HG03135 (cell line): ENCODE results near the gene JAM2.
"Not testable (repeated sequence)": the region's sequence is repeated elsewhere in the genome, so short reads cannot be mapped to it uniquely, and the experiment has no call there.

ENCODE experiments used
- ATAC-seq: cut with Tn5 transposase; IDR thresholded peaks from one replicate; pipeline ENCODE4 v1.9.1; 2021; ENCODE audit warnings: mild to moderate bottlenecking, moderate library complexity; ENCODE audit not compliant: unreplicated experiment

The JAM2 gene

GRCh38 chr21:25643486-25643885, 4.4 kb downstream of the JAM2 start:
- no peak for ATAC-seq

- no peak for ATAC-seq
These were observed 7.4 kb downstream of the JAM2 start for GRCh38 chr21:25646474-25646873.

GRCh38 chr21:25647647-25648046, 8.6 kb downstream of the JAM2 start:
- no peak for ATAC-seq

GRCh38 chr21:25649146-25649545, 10.1 kb downstream of the JAM2 start:
- ATAC-seq: no peak

DNA sequence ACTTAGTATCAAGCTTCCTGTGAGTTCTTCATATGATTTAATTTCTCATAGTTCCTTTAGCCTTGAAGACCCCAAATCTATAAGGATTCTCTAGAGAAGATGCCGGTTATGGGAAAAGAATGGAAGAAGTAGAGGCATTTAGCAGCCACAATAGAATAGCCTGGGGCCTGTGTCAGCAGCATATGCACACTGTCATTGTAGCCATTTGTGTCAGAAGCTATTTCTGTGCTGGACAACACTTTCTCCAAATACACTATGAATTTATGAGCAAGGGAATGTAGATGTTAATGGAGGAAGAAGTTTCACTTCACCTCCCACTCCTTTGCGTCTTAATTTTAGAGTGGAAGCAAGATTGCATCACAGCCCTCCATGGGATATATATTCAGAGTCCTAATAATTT, 17.4 kb downstream of the JAM2 start:
- ATAC-seq: no peak

DNA sequence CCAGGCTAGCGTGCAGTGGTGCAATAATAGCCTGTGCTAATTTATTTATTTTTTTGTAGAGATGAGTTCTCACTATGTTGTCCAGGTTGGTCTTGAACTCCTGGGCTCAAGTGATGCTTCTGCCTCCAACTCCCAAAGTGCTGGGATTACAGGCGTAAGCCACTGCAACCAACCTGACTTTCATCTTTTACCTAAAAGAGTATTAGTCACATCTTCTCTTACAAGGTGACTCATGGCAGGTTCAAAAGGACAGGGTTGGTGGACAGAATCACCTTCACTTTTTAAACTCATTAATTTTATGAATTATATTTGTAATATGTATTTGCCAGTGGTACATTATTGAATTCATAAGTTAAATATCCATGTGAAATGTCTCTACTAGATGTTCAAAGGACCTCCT, 18.1 kb downstream of the JAM2 start:
- ATAC-seq: no peak

- no peak for ATAC-seq
These were observed 19.5 kb downstream of the JAM2 start for GRCh38 chr21:25658427-25659035.

DNA sequence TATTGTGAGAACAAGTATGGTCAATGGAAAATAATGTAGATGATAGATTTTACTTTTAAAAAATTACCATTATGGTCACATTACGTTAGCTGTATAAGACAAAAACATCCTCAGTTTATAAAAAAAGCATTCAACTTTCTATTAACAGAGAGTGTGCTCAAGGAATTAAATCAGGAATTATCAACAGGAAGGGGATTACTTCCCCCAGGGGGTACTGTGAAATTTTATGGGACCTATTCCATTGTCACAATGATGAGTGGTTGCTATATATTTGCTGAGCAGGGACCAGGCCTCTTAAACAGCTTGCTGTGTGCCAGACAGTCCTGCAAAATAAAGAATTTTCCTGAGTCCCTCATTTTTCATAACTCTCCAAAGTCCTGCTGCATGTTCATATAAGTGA, 21.2 kb downstream of the JAM2 start:
- ATAC-seq: no peak

GRCh38 chr21:25664491-25664931, 25.5 kb downstream of the JAM2 start:
- ATAC-seq: no peak

DNA sequence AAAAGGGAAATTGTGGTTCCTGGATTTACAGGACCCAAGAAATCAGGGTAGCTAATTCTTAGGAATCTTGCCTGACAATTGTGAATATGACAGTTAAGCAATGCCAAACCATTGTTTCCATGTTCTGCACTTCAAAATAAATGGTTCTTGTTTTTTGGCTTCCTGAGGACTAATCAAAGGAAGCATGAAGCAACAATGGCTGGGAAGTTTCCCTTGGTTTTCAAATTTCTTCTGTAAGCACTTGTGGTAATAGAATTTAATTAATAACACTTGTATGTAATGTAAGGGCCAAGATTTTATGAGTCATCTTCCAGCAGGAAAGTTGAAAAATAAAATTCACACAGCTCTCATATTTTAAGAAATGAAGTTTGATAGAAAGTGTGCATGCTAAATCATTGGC, 31.7 kb downstream of the JAM2 start:
- ATAC-seq: no peak

DNA sequence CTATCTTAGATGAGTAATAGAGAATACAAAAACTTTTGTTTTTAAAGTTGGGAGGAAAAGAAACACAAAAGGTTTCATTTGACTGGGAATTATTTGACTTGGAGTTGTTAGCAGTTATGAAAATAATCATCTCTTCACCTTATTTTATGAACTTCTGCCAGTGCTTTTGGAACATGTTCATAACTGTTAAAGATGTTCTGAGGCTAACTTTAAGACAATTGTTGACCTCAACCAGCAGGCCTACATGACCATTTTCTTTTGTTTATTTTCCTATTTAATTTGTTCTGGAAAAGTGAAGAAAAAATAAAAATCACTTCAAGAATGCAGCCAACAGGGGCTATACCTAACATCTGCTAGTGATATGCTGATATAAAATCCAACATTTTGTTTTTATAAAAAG, 37.4 kb downstream of the JAM2 start:
- no peak for ATAC-seq

- ATAC-seq: no peak
These were observed 43.3 kb downstream of the JAM2 start for GRCh38 chr21:25682382-25682781.

GRCh38 chr21:25687787-25688186, 48.7 kb downstream of the JAM2 start:
- no peak for ATAC-seq

DNA sequence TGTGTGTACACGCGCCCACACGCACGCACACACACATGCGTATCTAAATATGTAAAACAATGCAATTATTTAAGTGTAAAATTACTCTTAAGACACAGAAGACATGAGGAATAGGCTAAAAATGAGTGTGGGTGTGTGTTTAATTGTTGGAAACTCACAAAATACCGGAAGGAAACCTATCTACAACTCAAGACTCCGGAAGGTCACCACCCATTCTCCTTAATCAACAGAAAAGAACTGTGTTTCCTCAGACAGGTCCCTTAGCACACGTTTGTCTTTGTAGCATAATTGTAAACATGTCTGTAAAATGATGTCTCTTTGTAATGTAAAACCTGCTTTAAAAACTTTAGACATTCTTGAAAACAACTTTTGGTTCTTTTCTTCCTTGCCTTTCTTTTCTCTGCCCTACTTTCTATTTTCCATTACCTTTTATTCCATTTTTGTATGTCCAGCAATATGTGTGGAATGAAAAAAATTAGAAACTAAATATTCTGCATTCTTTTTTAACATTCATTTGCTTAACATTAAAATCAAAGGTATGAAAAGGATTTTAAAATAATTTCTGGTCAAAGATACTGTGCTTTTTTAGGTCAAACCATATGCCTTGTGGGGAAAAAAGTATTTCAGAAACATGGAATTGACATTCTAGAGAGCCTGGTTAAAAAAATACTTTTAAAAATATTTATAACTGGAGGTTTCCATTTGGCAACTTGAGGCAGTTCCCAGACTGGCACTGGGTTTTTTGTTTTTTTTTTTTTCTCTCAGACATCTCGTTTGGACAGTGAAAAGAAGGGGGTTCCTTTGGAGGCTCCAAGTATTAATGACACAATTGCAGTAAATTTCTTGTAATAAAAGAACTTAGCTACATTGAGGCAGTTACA, 49.5 kb downstream of the JAM2 start:
- ATAC-seq: no peak

GRCh38 chr21:25689226-25689625, 50.2 kb downstream of the JAM2 start:
- no peak for ATAC-seq

DNA sequence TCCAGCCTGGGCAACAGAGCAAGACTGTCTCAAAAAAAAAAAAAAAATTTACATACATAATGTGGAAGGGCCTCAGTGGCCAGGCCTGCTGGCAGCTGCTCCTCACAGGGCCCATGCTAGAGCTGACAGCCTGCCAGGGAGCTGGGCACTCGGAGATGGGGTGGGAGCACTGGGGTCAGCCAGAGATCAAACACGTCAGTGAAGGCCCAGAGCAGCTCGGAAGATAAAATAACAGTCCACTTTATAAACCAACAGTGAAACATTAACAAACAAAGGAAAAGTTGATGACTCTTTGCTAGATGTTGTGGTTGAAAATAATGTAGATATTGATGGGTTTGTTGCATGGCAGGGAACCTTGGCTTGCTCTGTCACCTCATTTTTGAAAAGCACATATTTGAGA, 52.9 kb downstream of the JAM2 start:
- ATAC-seq: no peak

DNA sequence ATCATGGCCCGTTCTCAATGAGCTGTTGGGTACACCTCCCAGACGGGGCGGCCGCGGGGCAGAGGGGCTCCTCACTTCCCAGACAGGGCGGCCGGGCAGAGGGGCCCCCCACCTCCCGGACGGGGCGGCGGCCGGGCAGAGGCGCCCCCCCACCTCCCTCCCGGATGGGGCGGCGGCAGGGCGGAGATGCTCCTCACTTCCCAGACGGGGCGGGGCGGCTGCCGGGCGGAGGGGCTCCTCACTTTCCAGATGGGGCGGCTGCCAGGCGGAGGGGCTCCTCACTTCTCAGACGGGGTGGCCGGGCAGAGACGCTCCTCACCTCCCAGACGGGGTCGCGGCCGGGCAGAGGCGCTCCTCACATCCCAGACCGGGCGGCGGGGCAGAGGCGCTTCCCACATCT, 56.4 kb downstream of the JAM2 start:
- not testable (repeated sequence) for ATAC-seq

DNA sequence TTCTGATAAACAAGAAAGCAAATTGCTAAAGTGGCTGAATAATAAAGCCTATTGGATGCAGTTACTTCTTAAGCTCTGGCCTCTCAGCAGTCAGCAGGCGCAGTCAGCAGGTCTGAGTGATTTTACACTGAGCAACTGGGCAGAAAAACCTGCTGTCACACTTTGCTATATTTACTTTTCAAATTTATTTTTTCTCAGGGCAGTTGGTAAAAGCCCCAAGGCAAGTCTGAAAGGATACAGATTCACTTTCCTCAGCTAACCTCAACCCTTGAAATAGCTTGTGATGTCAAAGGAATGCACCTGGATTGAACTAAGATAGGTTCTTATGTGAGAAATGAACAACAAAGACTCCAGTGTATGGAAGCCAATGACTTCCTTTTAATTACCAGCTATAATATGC, 61.7 kb downstream of the JAM2 start:
- ATAC-seq: no peak

- no peak for ATAC-seq
These were observed 62.5 kb downstream of the JAM2 start for GRCh38 chr21:25701529-25701928.

DNA sequence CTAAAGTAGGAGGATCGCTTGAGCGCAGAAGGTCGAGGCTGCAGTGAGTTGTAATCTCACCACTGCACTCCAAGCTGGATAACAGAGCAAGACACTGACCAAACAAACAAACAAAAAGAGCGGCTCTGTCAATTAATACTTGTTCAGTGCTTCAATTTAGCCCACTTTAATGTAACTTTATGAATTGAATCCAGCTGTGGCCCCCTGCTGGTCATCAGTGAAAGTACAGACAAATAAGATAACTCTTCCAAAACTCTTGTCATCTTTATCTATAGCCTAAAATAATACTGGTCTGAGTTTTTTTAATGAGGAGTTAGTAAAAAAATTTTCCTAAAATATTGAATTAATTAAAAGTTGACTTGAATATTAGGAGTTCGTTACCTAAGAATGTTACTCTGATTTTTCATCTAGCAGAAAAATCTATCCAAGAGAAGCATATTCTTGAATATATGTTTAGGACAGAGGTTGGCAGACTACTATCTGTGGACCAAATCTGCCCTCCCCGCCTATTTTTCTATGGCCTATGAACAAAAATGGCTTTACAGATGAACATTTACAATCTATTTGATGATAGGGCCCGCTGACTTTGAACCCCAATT, 69.5 kb downstream of the JAM2 start:
- no peak for ATAC-seq

- ATAC-seq: no peak
These were observed 70.7 kb downstream of the JAM2 start for GRCh38 chr21:25709684-25710265.

- no peak for ATAC-seq
These were observed 71.5 kb downstream of the JAM2 start for GRCh38 chr21:25710550-25710949.
